ENCODE results near the gene WDR90. TPM values are rescaled to one million over a fixed set of nuclear protein-coding genes. Genes with fewer than 3 reads are reported as not detected.

The WDR90 gene
- polyA plus RNA-seq, 2 of the 4 experiments (the other 2 are of a cell fraction): 6.5 to 30.7 TPM

DNA sequence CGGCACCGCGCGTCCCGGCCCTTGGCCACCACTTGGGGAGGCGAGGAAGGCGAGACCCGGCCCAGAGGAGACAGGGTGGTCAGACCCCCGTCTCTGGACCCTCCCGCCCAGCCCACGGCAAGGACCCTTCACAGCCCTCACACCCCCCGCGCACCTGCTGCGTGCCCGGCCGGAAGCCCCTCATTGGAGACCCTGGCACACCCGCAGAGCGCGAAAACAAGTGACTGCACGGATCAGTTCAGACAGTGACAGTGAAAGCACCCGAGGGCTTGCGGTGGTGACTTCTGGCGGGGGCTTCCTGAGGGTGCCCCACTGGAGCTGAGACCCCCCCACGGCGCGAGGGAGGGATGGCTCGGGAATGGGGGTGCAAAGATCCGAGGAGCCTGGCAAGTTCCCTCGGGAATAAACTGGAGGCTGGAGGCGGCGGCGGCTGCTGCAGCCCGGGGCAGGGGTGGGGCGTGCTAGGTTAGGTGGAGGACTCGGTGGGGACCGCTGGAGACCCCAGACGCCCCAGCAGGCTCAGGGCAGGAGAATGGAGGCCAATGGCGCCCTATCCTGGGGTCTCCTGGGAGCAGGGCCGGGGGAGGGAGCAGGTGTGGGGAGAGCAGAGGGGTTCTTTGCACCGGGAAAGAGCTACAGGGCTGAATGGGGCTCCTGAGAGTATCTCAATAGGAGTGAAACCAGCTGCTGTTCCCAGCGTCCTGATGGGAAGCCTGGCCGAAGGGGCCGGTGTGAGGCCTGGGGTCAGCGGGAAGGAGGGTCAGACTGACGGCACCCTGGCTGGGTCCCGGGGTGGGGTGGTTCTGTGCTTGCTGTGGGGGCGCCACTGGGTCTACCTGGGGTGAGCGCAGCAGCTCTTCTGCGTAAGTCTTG lies 57.3 kb downstream of the WDR90 start:
- DNase-seq (ENCODE audit: low read depth in 1 of 2, low spot score in 1 of 2): no peak
- ATAC-seq: peak; percentile 9 to 41; a peak in 3 of 6 replicates
- H3K4me1 ChIP-seq: peaks cover 42% of the 10 kb centered on the region
- peak overlapping the region; percentile 100 for H3K4me2 ChIP-seq
- ChIA-PET POLR2A (interaction anchor here (0.9 to 1.6 kb wide), 4 partner anchors 14 to 82 kb away, joined by 3 to 6 read pairs (median 4); partner anchors contain the start of genes ANTKMT, CHTF18 and RPUSD1), CTCF (interaction anchor here (1.7 to 25.1 kb wide), 4 partner anchors 10 to 80 kb away, joined by 5 to 656 read pairs (median 92); partner anchors contain the start of genes ANTKMT, CCDC78, CHTF18 and CIAO3)
- H3K27ac ChIP-seq: peak overlapping the region; percentile 73 to 75; a peak in 5 of 6 replicates
- H3K9me3 ChIP-seq: no peaks in the 10 kb centered on the region
- 6% methylated on average over 31 of the region's 49 CpGs for WGBS (ENCODE audit: missing lambda C conversion rate)
- no peak for FAIRE-seq
- TF ChIP-seq, protein P1, sequence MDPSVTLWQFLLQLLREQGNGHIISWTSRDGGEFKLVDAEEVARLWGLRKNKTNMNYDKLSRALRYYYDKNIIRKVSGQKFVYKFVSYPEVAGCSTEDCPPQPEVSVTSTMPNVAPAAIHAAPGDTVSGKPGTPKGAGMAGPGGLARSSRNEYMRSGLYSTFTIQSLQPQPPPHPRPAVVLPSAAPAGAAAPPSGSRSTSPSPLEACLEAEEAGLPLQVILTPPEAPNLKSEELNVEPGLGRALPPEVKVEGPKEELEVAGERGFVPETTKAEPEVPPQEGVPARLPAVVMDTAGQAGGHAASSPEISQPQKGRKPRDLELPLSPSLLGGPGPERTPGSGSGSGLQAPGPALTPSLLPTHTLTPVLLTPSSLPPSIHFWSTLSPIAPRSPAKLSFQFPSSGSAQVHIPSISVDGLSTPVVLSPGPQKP (IDR thresholded peaks at IDR 0.05; ENCODE audit: low read depth, low read length): no peak
- TF ChIP-seq RAD21 (conservative IDR thresholded peaks at IDR 0.05 in 1 of 2, IDR thresholded peaks at IDR 0.05 in 1 of 2): no peak
- TF ChIP-seq HOXB5 (CRISPR knock-in tag; IDR thresholded peaks at IDR 0.05): no peak
- no peak for TF ChIP-seq CEBPB (IDR thresholded peaks at IDR 0.05)
- TF ChIP-seq MAFK (IDR thresholded peaks at IDR 0.05; ENCODE audit: partially characterized antibody): no peak
- no peak for TF ChIP-seq NFE2L2 (conservative IDR thresholded peaks at IDR 0.05; ENCODE audit: low read length)
- TF ChIP-seq POLR2AphosphoS2 (conservative IDR thresholded peaks at IDR 0.05; ENCODE audit: low read length): no peak
- TF ChIP-seq, protein P2, sequence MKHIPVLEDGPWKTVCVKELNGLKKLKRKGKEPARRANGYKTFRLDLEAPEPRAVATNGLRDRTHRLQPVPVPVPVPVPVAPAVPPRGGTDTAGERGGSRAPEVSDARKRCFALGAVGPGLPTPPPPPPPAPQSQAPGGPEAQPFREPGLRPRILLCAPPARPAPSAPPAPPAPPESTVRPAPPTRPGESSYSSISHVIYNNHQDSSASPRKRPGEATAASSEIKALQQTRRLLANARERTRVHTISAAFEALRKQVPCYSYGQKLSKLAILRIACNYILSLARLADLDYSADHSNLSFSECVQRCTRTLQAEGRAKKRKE (CRISPR knock-in tag; IDR thresholded peaks at IDR 0.05; ENCODE audit: low read depth): no peak
- TF ChIP-seq EP300 (IDR thresholded peaks at IDR 0.05): no peak
- peak overlapping the region; percentile 59 for H3K4me3 ChIP-seq

DNA sequence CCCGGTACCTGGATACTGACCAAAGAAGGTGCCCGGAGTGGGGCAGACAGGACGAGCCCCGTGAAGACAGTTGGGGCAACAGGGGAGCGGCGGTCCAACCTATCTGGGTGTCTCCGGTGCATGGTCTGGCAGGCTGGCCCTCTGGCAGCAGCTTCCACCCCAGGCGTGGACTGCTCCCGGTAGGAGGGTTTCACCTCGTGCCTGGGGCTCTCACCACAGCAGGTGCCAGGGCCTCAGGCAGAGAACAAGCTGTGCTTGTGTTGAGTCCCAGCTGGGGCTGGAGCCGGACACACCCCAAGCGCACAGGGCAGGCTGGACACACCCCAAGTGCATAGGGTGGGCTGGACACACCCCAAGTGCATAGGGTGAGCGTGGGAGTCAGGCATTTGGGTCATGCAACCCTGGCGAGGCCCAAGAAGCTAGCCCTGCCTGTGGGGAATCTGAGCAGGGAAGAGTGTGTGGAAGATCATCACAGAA lies 57.9 kb downstream of the WDR90 start:
- H3K4me2 ChIP-seq: peak overlapping the region; percentile 100; the same call in 2 of the 3 replicates
- TF ChIP-seq ESRRA (IDR thresholded peaks at IDR 0.05; ENCODE audit: borderline replicate concordance, low read length): no peak
- TF ChIP-seq JUNB (IDR thresholded peaks at IDR 0.05): no peak
- TF ChIP-seq RCOR1 (IDR thresholded peaks at IDR 0.05; ENCODE audit: low read depth, low read length): no peak
- no peak for TF ChIP-seq EP300 (IDR thresholded peaks at IDR 0.05)
- TF ChIP-seq JUN (IDR thresholded peaks at IDR 0.05): no peak
- TF ChIP-seq CBX2 (IDR thresholded peaks at IDR 0.05; ENCODE audit: borderline replicate concordance, low read depth): no peak
- TF ChIP-seq GATA3 (IDR thresholded peaks at IDR 0.05; ENCODE audit: borderline replicate concordance): no peak
- TF ChIP-seq ZSCAN20 (CRISPR knock-in tag; IDR thresholded peaks at IDR 0.05): no peak
- TF ChIP-seq, protein P3, sequence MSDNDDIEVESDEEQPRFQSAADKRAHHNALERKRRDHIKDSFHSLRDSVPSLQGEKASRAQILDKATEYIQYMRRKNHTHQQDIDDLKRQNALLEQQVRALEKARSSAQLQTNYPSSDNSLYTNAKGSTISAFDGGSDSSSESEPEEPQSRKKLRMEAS (IDR thresholded peaks at IDR 0.05): no peak
- TF ChIP-seq CHD4 (IDR thresholded peaks at IDR 0.05; ENCODE audit: borderline replicate concordance): no peak
- POLR2A ChIA-PET: interaction anchor here (0.9 to 2.0 kb wide), 5 partner anchors 12 to 81 kb away, joined by 3 to 6 read pairs (median 5); partner anchors contain the start of genes ANTKMT, CHTF18 and RPUSD1
- peaks cover 49% of the 10 kb centered on the region for H3K4me1 ChIP-seq
- FAIRE-seq: no peak
- no peaks in the 10 kb centered on the region for H3K9me3 ChIP-seq
- 28% methylated on average over 4 of the region's 14 CpGs for WGBS (ENCODE audit: missing lambda C conversion rate)
- DNase-seq (ENCODE audit: low read depth in 1 of 2, low spot score in 1 of 2): peak in 1 of 2 experiments; percentile 57
- H3K4me3 ChIP-seq: peak overlapping the region; percentile 59; the same call in 2 of the 3 replicates
- H3K27ac ChIP-seq: peak overlapping the region in 1 of 2 experiments; percentile 73; a peak in 1 of 6 replicates
- ATAC-seq: peak; percentile 11 to 12; a peak in 5 of 6 replicates
- CTCF ChIA-PET: interaction anchor here (1.2 to 25.1 kb wide), 5 partner anchors 9 to 79 kb away, joined by 3 to 656 read pairs (median 15); partner anchors contain the start of genes ANTKMT, CCDC78, CHTF18 and CIAO3

DNA sequence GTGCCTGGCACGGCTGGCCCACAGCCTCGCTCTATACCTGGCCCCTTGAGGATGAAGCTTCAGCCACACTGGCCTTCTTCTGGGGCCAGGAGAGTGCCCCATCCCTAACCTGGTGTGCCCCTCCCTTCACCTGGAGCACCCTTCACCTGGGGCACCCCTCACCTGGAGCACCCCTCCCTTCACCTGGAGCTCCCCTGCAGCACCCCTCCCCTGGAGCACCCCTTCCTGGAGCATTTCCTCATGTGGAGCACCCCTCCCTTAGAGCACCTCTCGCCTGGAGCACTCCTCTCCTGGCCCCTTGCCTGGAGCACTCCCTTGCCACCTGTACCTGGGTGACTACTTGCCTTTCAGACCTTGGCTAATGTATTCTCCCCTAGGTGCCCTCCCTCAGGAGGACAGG lies 58.9 kb downstream of the WDR90 start:
- DNase-seq (ENCODE audit: low read depth in 1 of 2, low spot score in 1 of 2): no peak
- ATAC-seq: no peak
- ChIA-PET POLR2A (interaction anchor here (2.0 kb wide), 1 partner anchor 12 kb away, joined by 5 read pairs; no protein-coding TSS in a partner anchor), CTCF (interaction anchor here (0.8 to 25.1 kb wide), 6 partner anchors 8 to 78 kb away, joined by 3 to 656 read pairs (median 10); partner anchors contain the start of genes ANTKMT, CCDC78, CHTF18 and CIAO3)
- Histone ChIP-seq H3K4me1 (peaks cover 56% of the 10 kb centered on the region), H3K9me3 (no peaks in the 10 kb centered on the region), H3K4me2 (no peak overlapping the region), H3K4me3 (no peak overlapping the region), H3K27ac (no peak overlapping the region; a peak in 1 of 6 replicates)
- WGBS (ENCODE audit: missing lambda C conversion rate): 48% methylated on average over 3 of the region's 3 CpGs
- FAIRE-seq: no peak
- TF ChIP-seq ZNF302 (CRISPR knock-in tag; IDR thresholded peaks at IDR 0.05): no peak
- TF ChIP-seq HOXB5 (CRISPR knock-in tag; IDR thresholded peaks at IDR 0.05): no peak
- no peak for TF ChIP-seq FOXS1 (CRISPR knock-in tag; IDR thresholded peaks at IDR 0.05)
- no peak for TF ChIP-seq ZFP36 (IDR thresholded peaks at IDR 0.05; ENCODE audit: borderline replicate concordance, partially characterized antibody)
- no peak for TF ChIP-seq EP300 (IDR thresholded peaks at IDR 0.05)
- TF ChIP-seq FOSB (CRISPR knock-in tag; IDR thresholded peaks at IDR 0.05): no peak
- TF ChIP-seq TFCP2L1 (CRISPR knock-in tag; IDR thresholded peaks at IDR 0.05): no peak
- no peak for TF ChIP-seq NR3C1 (IDR thresholded peaks at IDR 0.05)
- TF ChIP-seq NFE2L2 (conservative IDR thresholded peaks at IDR 0.05; ENCODE audit: low read length): no peak
